ENCODE measurements around the gene ACSS3. TPM values are rescaled to one million over a fixed set of nuclear protein-coding genes. Genes with fewer than 3 reads are reported as not detected.

The ACSS3 gene, protein sequence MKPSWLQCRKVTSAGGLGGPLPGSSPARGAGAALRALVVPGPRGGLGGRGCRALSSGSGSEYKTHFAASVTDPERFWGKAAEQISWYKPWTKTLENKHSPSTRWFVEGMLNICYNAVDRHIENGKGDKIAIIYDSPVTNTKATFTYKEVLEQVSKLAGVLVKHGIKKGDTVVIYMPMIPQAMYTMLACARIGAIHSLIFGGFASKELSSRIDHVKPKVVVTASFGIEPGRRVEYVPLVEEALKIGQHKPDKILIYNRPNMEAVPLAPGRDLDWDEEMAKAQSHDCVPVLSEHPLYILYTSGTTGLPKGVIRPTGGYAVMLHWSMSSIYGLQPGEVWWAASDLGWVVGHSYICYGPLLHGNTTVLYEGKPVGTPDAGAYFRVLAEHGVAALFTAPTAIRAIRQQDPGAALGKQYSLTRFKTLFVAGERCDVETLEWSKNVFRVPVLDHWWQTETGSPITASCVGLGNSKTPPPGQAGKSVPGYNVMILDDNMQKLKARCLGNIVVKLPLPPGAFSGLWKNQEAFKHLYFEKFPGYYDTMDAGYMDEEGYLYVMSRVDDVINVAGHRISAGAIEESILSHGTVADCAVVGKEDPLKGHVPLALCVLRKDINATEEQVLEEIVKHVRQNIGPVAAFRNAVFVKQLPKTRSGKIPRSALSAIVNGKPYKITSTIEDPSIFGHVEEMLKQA
- 22.4 and 35.4 TPM in 2 replicates for total RNA-seq

DNA sequence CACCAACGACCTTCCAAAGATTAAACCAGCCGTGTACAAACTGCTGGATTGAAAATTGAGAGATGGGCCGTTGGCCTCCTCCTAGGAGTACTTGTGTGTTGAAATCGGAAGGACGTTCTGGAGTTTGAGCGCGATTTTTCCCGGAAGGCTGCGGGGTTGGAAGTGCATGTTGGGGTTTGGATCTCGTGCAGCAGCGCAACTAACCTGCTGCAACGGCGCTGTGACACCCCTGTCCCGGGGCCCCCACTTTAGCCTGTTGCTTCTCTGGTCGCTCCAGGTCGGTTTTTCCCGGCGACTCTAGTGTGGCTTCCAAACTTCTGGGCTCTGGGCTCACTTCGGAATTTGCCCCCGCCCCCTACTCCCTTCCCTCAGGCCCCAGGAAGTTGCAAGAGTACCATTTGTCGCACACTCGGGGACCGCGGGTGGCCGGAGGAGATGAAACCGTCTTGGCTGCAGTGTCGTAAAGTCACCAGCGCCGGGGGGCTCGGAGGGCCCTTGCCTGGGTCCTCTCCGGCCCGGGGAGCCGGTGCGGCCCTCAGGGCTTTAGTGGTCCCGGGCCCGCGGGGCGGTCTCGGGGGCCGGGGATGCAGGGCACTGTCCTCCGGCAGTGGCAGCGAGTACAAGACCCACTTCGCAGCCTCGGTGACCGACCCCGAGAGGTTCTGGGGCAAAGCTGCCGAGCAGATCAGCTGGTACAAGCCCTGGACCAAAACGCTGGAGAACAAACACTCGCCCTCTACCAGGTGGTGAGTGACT is at the start of gene ACSS3:
Gene ACSS3 (plus strand): TSS at position 394 of the 756 bp plus-strand sequence. CDS start 42 bp downstream, at position 436.
- Histone ChIP-seq H3K27me3 (ENCODE audit: insufficient read depth, low read length) (no peaks in the 10 kb centered on the region), H3K4me2 (ENCODE audit: insufficient read depth, low read length) (peak within 1 kb of the TSS; percentile 97), H2AFZ (ENCODE audit: low read length) (peak within 1 kb of the TSS; percentile 85), H4K20me1 (ENCODE audit: insufficient read depth, low read length) (no peaks in the 10 kb centered on the region), H3K9me3 (ENCODE audit: low read depth, low read length) (no peaks in the 10 kb centered on the region), H3K79me2 (ENCODE audit: insufficient read depth, low read length) (peaks cover 37% of the 10 kb centered on the region), H3K4me3 (ENCODE audit: insufficient read depth, low read length) (peak within 1 kb of the TSS; percentile 84), H3K4me1 (ENCODE audit: insufficient read depth, low read length) (peaks cover 17% of the 10 kb centered on the region), H3K36me3 (ENCODE audit: insufficient read depth, low read length) (no peaks in the 10 kb centered on the region), H3K27ac (ENCODE audit: low read depth, low read length) (peak within 1 kb of the TSS; percentile 61)
- DNase-seq (ENCODE audit: insufficient read length, low spot score, missing footprints), result peak; percentile 53
- TF ChIP-seq, protein P1, sequence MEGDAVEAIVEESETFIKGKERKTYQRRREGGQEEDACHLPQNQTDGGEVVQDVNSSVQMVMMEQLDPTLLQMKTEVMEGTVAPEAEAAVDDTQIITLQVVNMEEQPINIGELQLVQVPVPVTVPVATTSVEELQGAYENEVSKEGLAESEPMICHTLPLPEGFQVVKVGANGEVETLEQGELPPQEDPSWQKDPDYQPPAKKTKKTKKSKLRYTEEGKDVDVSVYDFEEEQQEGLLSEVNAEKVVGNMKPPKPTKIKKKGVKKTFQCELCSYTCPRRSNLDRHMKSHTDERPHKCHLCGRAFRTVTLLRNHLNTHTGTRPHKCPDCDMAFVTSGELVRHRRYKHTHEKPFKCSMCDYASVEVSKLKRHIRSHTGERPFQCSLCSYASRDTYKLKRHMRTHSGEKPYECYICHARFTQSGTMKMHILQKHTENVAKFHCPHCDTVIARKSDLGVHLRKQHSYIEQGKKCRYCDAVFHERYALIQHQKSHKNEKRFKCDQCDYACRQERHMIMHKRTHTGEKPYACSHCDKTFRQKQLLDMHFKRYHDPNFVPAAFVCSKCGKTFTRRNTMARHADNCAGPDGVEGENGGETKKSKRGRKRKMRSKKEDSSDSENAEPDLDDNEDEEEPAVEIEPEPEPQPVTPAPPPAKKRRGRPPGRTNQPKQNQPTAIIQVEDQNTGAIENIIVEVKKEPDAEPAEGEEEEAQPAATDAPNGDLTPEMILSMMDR (IDR thresholded peaks at IDR 0.05; ENCODE audit: extremely low read depth, low read depth, low read length), result no peak

- no peak overlapping the region for H2AFZ ChIP-seq (ENCODE audit: low read length)
- H4K20me1 ChIP-seq (ENCODE audit: insufficient read depth, low read length), result no peaks in the 10 kb centered on the region
- H3K79me2 ChIP-seq (ENCODE audit: insufficient read depth, low read length), result no peaks in the 10 kb centered on the region
- no peak overlapping the region for H3K4me2 ChIP-seq (ENCODE audit: insufficient read depth, low read length)
- no peak overlapping the region for H3K27ac ChIP-seq (ENCODE audit: low read depth, low read length)
- TF ChIP-seq, protein P1 (IDR thresholded peaks at IDR 0.05; ENCODE audit: extremely low read depth, low read depth, low read length), result no peak
- H3K4me1 ChIP-seq (ENCODE audit: insufficient read depth, low read length), result no peaks in the 10 kb centered on the region
- DNase-seq (ENCODE audit: insufficient read length, low spot score, missing footprints), result no peak
- no peaks in the 10 kb centered on the region for H3K36me3 ChIP-seq (ENCODE audit: insufficient read depth, low read length)
- H3K4me3 ChIP-seq (ENCODE audit: insufficient read depth, low read length), result no peak overlapping the region
- H3K27me3 ChIP-seq (ENCODE audit: insufficient read depth, low read length), result no peaks in the 10 kb centered on the region
- no peaks in the 10 kb centered on the region for H3K9me3 ChIP-seq (ENCODE audit: low read depth, low read length)
Observed at GRCh38 chr12:81034926-81035325, 43.0 kb upstream of the ACSS3 start.

GRCh38 chr12:81039231-81039630 is 38.6 kb upstream of the ACSS3 start:
- no peak overlapping the region for H2AFZ ChIP-seq (ENCODE audit: low read length)
- no peaks in the 10 kb centered on the region for H3K4me1 ChIP-seq (ENCODE audit: insufficient read depth, low read length)
- no peaks in the 10 kb centered on the region for H3K27me3 ChIP-seq (ENCODE audit: insufficient read depth, low read length)
- no peaks in the 10 kb centered on the region for H3K36me3 ChIP-seq (ENCODE audit: insufficient read depth, low read length)
- no peaks in the 10 kb centered on the region for H4K20me1 ChIP-seq (ENCODE audit: insufficient read depth, low read length)
- H3K27ac ChIP-seq (ENCODE audit: low read depth, low read length), result no peak overlapping the region
- H3K4me2 ChIP-seq (ENCODE audit: insufficient read depth, low read length), result no peak overlapping the region
- TF ChIP-seq, protein P1 (IDR thresholded peaks at IDR 0.05; ENCODE audit: extremely low read depth, low read depth, low read length), result no peak
- H3K79me2 ChIP-seq (ENCODE audit: insufficient read depth, low read length), result no peaks in the 10 kb centered on the region
- DNase-seq (ENCODE audit: insufficient read length, low spot score, missing footprints), result no peak
- no peaks in the 10 kb centered on the region for H3K9me3 ChIP-seq (ENCODE audit: low read depth, low read length)
- no peak overlapping the region for H3K4me3 ChIP-seq (ENCODE audit: insufficient read depth, low read length)

All from osteoblast (primary cell).